Vagina (tissue), 2 donors: Measurements from ENCODE around the gene CHST9.

ENCODE experiments used
- POLR2AphosphoS5 ChIP-seq, 2 donors: sonication (generic); formaldehyde crosslinking; IDR thresholded peaks; one replicate each; pipeline ENCODE4 v1.9.0; 2017; ENCODE audit warnings: antibody characterized with exemption in 2 of 2, mild to moderate bottlenecking in 2 of 2, low read depth in 1 of 2; ENCODE audit not compliant: insufficient read depth in 1 of 2
- TF ChIP-seq, protein P1 (sequence below), 3 experiments: fragments of 450-650 bp in 2 of 3; fragments of 200-600 bp in 1 of 3; sonication (generic) in 1 of 3; IDR thresholded peaks; one replicate each; pipeline ENCODE4 v1.5.1; 2017 to 2019; ENCODE audit warnings: antibody characterized with exemption in 3 of 3, mild to moderate bottlenecking in 2 of 3, moderate library complexity in 2 of 3

DNA sequence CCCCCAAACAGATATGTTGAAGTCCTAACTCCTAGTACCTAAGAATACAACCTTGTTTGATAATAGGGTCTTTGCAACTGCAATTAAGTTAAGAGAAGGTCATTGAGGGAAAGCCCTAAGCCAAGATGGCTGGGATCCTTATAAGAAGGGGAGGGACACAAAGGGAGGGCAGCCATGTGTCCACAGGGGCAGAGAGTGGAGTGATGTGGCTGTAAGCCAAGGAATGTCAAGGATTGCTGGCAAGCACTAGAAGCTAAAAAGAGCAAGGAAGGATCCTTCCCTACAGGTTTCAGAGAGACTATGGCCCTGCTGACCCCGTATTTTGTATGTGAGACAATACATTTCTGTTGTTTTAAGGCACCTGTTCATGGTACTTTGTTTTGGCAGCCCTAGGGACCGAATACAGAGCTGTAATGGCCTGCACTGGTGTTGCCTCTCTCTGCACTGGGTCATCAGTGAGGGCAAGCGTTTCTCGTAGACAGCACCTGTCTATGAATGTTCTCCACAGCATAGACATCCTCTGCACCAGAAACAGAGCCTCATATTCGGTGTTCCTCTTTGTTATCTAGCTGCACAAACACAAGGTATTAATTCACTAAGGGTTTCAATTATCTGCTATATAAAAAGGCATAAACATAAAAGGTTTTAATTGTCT is 244.2 kb downstream of the CHST9 start:
- TF ChIP-seq, protein P1, sequence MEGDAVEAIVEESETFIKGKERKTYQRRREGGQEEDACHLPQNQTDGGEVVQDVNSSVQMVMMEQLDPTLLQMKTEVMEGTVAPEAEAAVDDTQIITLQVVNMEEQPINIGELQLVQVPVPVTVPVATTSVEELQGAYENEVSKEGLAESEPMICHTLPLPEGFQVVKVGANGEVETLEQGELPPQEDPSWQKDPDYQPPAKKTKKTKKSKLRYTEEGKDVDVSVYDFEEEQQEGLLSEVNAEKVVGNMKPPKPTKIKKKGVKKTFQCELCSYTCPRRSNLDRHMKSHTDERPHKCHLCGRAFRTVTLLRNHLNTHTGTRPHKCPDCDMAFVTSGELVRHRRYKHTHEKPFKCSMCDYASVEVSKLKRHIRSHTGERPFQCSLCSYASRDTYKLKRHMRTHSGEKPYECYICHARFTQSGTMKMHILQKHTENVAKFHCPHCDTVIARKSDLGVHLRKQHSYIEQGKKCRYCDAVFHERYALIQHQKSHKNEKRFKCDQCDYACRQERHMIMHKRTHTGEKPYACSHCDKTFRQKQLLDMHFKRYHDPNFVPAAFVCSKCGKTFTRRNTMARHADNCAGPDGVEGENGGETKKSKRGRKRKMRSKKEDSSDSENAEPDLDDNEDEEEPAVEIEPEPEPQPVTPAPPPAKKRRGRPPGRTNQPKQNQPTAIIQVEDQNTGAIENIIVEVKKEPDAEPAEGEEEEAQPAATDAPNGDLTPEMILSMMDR (IDR thresholded peaks at IDR 0.05) = no peak
- no peak for TF ChIP-seq POLR2AphosphoS5 (IDR thresholded peaks at IDR 0.05; ENCODE audit: insufficient read depth in 1 of 2, low read depth in 1 of 2)
